ENCODE measurements around the gene MLXIP. TPM values are rescaled to one million over a fixed set of nuclear protein-coding genes. Genes with fewer than 3 reads are reported as not detected.

MLXIP gene
- total and polyA plus RNA-seq, 2 of the 8 experiments (the other 6 are each of a cell fraction or from before 2014, with no cell fraction given): 5.5 to 40.5 TPM

GRCh38 chr12:122042910-122043309, 35.6 kb upstream of the MLXIP start:
- H3K4me1 ChIP-seq (replicated peaks in 1 of 4; ENCODE audit: control insufficient read depth in 3 of 4, insufficient read depth in 4 of 4, low read length in 3 of 4): no peaks in the 10 kb centered on the region
- no peak overlapping the region for H3K56ac ChIP-seq (replicated peaks; ENCODE audit: insufficient read length, low read depth, low read length)
- H3K27me3 ChIP-seq (replicated peaks in 1 of 4; ENCODE audit: control insufficient read depth in 3 of 4, extremely low read depth in 1 of 4, insufficient read depth in 3 of 4, low read length in 3 of 4): no peaks in the 10 kb centered on the region
- no peak overlapping the region for H2AFZ ChIP-seq (ENCODE audit: low read length)
- H3K27ac ChIP-seq (ENCODE audit: low read depth, low read length): no peak overlapping the region
- peaks cover 0 to 2% of the 10 kb centered on the region in 2 experiments for H4K20me1 ChIP-seq (replicated peaks in 1 of 2; ENCODE audit: control insufficient read depth in 1 of 2, insufficient read depth in 2 of 2, low read length in 2 of 2)
- H3K4me3 ChIP-seq (ENCODE audit: extremely low read depth in 1 of 4, insufficient read depth in 2 of 4, low read depth in 3 of 4, low read length in 4 of 4): no peak overlapping the region
- ChIA-PET CTCF (ENCODE audit: partially characterized antibody) (interaction anchor here (1.1 to 3.3 kb wide), 5 partner anchors 11 to 148 kb away, joined by 3 to 18 read pairs (median 5); no protein-coding TSS in a partner anchor), POLR2A (ENCODE audit: partially characterized antibody) (interaction anchor here (0.5 to 0.6 kb wide), 2 partner anchors 10 to 19 kb away, joined by 3 read pairs; no protein-coding TSS in a partner anchor)
- H4K91ac ChIP-seq (replicated peaks; ENCODE audit: insufficient read length, low read length): no peak overlapping the region
- H2BK12ac ChIP-seq (ENCODE audit: low read depth, low read length): no peak overlapping the region
- no peak overlapping the region for H4K5ac ChIP-seq (ENCODE audit: insufficient read length, low read depth, low read length)
- H3K4me2 ChIP-seq (ENCODE audit: insufficient read depth in 1 of 2, low read depth in 2 of 2, low read length in 2 of 2): no peak overlapping the region
- no peak overlapping the region for H3K14ac ChIP-seq (ENCODE audit: insufficient read length)
- H3K23ac ChIP-seq (ENCODE audit: insufficient read length): no peak overlapping the region
- peaks cover 8 to 16% of the 10 kb centered on the region in 2 experiments; a peak in 3 of 4 replicates for H3K9me3 ChIP-seq (ENCODE audit: insufficient read depth in 2 of 2, low read depth in 1 of 2, low read length in 1 of 2)
- H3K79me2 ChIP-seq (ENCODE audit: control insufficient read depth in 1 of 2, insufficient read depth in 2 of 2, low read length in 2 of 2): no peaks in the 10 kb centered on the region
- no peak overlapping the region for H4K8ac ChIP-seq (ENCODE audit: extremely low read depth, insufficient read depth, low read length)
- no peak for FAIRE-seq
- no peak for DNase-seq (ENCODE audit: low read depth in 1 of 2, low spot score in 2 of 2)
- no peak overlapping the region for H2AK5ac ChIP-seq (ENCODE audit: low read depth, low read length)
- H3K36me3 ChIP-seq (ENCODE audit: control insufficient read depth in 2 of 4, insufficient read depth in 4 of 4, low read length in 3 of 4): peaks cover 6 to 32% (median 20%) of the 10 kb centered on the region in 4 experiments
- H2BK5ac ChIP-seq (ENCODE audit: low read depth, low read length): no peak overlapping the region
- no peak overlapping the region for H3K4ac ChIP-seq (replicated peaks; ENCODE audit: insufficient read length, low read depth, low read length)
- no peaks in the 10 kb centered on the region for H3K79me1 ChIP-seq (ENCODE audit: low read depth, low read length)
- H2BK20ac ChIP-seq (ENCODE audit: low read length): no peak overlapping the region
- H3K23me2 ChIP-seq (ENCODE audit: low read depth, low read length): no peaks in the 10 kb centered on the region
- 90% methylated on average over 11 of the region's 11 CpGs; no CpG with 5 or more reads in 1 of the 2 experiments for WGBS, 2 experiments (ENCODE audit: extremely low coverage in 1 of 2, insufficient coverage in 1 of 2, insufficient read length in 1 of 2, insufficient replicate concordance in 2 of 2, low coverage in 1 of 2, low lambda C conversion rate in 2 of 2, missing lambda C conversion rate in 1 of 2)
- no peak overlapping the region for H2BK15ac ChIP-seq (ENCODE audit: low read length)
- no peak overlapping the region for H3K18ac ChIP-seq (ENCODE audit: extremely low read depth, low read length)
- H2BK120ac ChIP-seq (replicated peaks; ENCODE audit: low read depth, low read length): no peak overlapping the region
- H3K9ac ChIP-seq (replicated peaks in 1 of 4; ENCODE audit: extremely low read depth in 1 of 4, low read depth in 3 of 4, low read length in 3 of 4): no peak overlapping the region
